Stimulated activated CD4-positive, alpha-beta T cell treated with anti-CD3 and anti-CD28 coated beads, Interleukin-15, amount 100 ng/mL, for 48 hours (primary cell): Measurements from ENCODE around the gene RBM33.

Experiments used
- DNase-seq, 2 donors: peaks; one replicate each; pipeline ENCODE4 v3.0.0-alpha.2; 2020; ENCODE audit warnings: low read depth in 2 of 2

RBM33 gene

DNA sequence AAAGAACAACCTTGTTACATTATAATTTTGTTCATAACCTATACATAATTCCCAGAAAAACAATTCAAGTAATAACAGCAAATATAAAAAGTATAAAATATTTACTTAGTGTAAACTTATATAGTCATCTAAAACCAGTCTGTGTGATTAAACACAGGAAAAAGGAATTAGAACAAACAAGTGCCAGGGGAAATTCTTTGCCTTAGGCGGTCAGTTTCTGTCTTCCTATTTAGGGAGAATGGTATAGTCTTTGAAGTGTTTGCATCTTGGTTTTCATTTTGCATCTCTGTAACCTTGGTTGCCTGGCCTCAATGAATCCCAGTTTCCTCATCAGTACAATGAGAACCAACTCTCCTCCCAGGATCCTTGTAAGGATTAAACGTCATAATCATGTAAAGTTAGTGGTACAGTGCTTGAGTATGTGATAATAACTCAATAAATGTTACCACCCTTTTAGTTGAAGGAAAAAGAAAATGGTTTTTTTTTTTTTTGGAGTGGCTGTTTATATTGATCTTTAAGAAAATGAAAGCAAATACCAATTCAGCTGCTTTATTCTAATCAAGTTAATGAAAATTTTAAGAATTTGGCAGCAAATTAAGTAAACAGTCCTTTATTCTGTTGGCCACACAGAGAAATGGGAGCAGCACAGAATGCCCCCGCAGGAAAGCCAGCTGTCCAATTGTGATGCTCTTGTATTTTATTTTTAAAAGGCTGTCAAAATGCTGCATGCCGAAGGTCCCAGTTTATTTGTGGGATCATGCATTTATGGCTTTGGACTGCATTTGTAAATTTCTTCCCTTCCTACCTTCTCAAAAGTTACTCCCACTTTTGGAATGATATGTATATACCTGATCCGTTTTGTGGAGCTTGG, 106.0 kb downstream of the RBM33 start:
- no peak for DNase-seq

DNA sequence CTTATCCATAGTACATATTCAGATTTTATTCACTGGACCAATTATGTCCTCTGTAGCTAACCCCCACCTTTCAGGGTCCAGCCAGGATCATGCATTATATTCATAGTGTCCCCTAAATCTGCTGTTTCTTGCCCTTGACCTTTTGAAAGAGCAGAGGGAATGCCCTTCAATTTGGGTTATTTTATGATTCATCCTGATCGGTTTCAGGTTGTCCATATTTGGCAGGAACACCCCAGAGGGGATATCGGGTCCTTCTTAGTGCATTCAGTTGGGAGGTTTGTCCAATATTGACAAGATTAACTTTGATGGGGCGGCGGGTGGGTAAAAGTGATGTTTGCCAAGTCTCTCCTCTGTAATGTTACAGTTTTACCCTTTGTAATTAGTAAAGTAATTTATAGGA, 106.9 kb downstream of the RBM33 start:
- no peak for DNase-seq

DNA sequence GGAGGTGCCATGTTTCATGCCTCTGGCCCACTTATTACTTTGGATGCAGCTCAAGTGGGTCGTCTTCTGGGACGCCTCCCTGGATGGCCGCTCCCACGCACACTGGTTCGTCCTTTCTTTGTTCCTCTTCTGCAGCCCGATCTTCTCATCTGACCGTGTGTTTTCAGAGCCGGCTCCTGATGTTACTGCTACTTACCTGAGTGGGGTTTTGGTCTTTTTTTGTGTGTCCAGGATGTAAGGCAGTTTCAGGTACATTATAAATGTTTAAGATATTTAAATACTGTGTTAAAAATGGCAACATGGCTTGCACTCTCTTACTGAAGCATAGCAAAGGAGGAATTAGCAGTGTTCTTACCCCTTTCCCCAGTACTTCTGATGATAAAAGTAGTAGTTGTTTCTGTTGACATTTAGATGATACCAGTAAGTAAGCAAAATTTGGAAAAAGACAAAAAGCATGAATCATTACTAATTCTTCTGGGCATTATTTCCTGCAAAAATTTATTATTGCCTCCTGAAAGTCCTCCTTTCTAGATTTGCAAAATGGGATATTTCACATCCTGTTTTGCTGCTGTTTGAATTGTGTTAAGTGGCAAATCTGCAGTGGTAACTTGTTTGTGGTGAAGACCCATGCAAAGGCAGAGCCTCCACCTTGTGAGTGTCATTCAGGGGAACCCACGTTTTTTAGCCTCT, 108.4 kb downstream of the RBM33 start:
- no peak for DNase-seq

DNA sequence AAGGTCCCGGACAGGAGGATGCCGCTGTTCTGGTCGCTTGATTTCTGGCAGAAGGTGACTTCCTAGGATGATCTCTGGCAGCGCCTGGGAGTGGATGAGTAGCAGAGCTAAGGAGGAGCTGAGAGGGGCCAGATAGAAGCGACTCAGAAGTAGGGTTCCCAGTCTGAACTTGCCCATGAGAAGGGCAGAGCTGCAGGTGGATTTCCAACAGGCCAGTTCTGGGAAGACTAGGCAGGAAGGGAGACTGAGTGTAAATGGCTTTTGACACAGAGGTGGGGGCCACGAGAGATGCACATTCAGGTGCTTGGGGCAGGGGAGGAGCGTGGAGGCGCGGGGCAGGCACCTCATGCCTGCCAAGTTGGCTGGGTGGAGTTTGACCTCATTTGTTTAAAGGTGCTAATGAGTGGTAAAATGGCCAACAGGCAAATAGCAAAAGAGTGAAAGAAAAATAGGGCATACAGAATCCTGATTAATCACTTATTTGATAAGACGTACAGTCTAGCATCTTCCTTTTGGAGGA, 109.0 kb downstream of the RBM33 start:
- DNase-seq: no peak

DNA sequence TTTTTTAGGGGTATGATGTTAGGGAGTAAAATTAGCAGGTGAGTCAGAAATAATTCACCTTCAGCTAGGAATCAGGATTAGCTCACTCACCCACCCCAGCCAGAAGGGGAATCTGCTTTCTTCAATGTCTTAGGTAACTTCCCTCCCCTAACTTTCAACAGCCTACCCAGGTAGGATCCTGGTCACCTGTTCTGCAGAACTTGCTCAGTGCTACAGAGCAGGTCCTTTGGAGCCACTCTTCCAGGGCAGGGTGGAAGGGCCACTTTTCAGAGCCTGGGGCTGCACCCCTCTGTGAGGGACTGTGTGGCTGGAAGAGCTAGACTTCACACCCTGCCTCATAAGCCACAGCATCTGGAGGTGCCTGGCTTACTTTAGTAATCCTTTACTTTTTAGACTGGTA, 109.7 kb downstream of the RBM33 start:
- no peak for DNase-seq

DNA sequence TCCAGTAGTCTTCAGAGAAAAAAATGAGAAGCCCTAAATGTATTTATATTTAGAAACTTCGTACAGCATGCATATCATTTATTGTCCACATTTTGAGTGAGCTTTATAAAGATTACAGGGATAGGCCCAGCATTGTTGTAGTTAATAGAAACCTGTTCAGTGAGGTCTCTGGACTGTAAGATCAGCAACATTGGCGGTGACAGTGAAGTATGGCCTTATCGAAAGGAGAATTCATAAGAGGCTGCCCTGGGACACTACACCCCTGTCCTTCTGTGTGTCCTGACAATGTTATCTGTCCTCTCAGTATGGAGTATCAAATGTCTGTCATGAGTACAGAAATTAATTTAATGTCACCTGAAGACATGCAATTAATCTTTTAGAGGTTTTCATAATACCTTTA, 110.6 kb downstream of the RBM33 start:
- no peak for DNase-seq

DNA sequence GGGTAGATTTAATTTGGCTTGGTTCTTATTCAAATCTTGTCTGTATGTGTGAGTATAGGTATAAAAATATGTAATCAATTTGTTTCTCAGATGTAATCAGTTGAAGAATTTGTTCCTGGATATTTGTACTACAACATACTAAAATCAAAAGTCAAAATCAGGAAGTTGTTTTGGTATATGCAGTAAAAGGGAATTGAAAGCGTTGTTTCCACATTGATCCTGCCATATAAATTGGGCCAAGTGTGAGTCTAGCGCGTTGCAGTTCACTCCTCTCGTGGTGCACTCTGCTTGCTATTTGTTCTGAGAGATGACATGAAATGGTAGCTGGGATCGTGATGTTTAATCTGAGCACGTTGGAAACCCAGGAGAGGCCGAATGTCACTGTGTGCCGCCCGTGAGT, 111.9 kb downstream of the RBM33 start:
- DNase-seq: no peak

DNA sequence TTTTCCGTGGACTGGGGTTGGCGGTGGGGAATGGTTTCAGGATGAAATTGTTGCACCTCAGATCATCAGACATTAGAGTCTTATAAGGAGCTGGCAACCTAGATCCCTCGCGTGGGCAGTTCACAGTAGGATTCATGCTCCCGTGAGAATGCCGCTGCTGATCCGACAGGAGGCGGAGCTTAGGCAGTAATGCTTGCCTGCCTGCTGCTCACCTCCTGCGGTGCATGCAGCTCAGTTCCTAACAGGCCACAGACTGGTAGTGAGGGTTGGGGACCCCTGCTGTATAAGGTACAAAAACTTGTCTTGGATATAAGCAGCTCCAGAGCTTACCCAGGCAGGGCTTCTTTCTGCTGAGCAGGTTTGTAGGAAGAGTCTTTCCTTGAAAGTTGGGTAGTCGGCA, 113.9 kb downstream of the RBM33 start:
- DNase-seq: no peak

DNA sequence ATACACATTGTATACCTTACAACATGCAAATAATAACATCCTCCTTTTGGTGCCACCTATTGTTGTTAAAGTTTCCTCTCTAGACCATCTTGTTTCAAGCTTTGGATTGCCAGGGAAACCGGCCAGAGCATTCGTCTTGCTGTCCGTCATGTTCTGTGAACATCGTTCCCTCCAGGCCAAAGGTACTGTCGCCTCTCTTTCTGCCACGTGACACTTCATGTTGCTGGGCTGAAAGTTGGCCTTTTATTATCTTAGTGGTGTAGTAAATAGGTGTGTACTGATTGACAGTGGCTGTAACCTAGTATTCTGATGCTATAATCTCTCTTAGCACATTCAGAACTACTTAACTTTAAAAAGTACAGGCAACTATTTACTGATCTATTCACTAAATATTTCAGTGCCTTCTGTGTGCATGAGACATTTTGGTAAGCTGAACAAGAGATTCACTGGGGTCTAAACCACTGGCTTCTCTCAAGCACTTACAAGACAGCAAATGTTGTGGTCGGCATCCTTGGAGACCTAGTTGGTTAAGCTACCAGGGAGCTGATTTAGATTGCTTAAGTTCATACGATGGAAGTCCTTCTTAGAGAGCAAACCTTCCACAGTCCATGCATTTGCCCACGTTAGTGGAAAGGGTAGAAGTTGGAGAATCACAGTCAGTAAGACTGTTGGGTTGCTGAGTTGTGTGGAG, 115.4 kb downstream of the RBM33 start:
- DNase-seq: no peak

DNA sequence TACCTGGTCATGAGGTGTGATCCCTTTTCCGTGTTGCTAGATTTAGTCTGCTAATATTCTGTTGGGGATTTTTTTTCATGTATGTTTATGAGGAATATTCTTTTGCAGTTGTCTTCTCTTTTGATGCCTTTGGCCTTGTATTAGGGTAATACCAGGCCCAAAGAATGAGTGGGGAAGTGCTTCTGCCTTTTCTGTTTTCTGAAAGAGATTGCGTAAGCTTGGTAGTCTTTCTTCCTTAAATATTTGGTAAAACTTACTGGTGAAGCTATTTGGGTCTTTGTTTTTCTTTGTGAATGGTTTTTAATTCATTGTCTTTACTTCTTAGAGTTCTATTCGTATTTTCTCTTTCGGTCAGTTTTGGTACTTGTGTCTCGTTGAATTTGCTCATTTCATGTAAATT, 116.7 kb downstream of the RBM33 start:
- DNase-seq: no peak

DNA sequence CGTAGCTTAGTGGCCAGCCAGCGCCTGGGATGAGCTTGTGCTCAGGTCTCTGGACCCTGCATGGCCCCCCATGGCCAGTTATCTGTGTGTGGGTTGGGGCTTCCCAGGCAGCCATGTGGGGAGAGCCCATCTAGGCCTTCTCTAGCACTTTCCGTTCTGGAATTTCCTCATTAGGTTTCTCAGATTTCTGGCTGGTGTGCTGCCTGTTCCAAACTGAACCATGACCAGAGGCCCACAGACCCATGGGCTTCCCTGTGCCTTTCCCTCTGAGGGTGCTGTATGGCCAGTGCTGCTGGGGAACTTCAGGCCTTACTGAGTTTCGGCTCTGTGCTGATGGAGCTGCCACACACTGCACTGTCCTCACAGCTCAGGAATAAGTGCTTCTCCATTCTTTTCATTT, 117.6 kb downstream of the RBM33 start:
- no peak for DNase-seq

DNA sequence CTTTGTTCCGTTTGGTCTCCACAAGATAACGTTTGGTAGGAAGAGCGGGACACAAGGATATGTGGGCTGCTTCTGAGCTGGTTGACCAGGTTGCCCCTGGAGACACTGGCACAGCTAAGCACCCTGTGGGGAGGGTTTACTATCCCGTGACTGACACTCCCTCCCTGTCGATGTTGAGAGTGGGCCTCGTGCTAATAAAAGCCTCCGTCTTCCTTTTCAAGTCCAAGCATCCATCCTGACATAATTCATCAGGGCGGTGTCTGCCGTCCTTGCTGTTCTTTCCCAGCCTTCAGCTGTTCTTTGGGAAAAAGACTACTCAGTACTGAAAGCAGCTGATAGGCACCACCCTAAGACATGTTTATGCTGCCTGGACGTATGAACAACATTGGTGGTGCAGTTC, 118.2 kb downstream of the RBM33 start:
- DNase-seq: no peak

DNA sequence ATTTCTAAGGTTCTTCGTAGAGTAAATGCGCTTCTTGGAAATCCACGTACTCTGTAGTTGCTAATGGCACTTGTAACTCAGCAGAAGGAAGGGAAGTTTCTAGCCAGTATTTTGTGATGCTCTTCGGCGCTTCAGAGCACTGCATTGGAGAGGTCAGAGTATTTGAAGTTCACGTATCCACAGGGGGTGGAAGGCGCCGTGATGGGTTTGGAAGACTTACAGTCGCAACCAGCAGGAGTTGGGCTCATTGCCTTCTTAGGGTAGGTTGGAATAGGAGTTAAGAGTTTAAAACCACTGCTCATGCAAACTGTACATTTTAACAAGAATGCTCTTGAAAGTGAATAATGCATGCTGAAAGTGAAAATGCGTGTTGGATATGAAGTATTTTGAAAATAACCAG, 118.7 kb downstream of the RBM33 start:
- no peak for DNase-seq

DNA sequence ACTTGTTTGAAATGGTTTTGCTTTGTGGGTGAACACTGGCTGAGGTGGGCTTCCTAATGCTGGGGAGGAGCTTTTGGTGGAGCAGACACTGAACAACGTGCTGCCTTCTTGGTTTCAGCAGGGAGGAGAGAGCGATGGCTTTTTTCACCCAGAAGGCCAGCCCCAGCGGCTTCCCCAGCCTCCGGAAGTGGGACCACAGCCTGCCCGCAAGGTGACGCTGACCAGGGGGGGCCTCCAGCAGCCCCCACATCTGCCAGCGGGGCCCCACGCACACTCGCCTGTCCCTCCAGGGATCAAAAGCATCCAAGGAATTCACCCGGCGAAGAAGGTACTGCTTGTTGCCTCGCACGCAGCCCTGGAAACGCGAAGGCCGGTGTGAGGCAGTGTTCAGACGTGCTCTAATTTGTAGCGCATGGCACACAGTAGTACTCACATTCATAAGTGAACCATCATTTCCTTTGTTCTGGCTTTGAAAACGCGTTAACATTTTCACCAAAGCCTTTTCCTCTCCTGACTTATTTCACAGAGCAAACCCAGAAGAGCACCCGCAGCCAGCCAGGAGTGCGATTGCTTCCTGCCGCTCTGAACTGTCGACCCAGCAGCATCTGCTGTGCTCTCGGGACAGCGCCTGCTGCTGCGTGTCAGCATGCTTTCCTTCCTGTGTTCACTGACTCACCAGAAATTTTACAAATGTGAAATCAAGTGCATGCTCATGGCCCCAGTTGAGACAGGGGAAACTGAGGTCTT, 119.4 kb downstream of the RBM33 start:
- peak; percentile 40 to 42 for DNase-seq

DNA sequence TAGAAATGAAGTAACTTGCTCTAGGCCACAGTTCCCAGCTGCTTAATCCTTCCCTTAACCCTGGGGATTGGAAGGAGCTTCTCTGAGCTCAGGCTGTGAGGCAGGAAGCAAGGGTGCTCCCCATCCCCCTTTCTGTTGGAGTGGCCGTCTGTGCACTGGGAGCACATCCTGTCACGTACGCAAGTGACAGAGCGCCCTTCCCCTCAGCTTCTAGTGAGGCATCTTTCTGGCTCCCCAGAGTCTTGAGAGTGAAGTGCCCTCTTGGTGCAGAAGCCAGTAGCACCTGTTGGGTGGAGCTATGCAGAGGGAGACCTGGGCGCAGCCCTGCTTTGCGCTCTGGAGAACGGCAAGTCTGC, 120.0 kb downstream of the RBM33 start:
- peak; percentile 39 to 49 for DNase-seq

DNA sequence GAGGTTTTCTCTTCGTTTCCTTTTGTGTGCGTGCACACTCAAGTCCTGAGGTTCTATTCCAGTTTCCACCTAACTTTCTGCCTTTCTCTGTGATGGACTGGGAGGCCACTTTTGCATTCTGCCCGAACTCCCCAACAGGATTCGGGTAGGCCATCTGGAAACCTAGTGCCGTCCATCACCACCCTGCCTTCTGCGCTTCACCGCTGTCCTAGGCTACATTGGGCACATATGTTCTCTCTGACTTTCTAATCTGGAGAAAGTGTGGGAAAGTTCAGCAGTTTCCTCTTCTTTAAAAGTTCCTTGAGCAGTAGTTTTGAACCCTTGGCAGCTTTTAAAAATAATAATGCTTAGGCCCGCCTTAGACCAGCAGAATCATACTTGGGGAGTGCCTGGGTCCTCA, 121.0 kb downstream of the RBM33 start:
- no peak for DNase-seq

DNA sequence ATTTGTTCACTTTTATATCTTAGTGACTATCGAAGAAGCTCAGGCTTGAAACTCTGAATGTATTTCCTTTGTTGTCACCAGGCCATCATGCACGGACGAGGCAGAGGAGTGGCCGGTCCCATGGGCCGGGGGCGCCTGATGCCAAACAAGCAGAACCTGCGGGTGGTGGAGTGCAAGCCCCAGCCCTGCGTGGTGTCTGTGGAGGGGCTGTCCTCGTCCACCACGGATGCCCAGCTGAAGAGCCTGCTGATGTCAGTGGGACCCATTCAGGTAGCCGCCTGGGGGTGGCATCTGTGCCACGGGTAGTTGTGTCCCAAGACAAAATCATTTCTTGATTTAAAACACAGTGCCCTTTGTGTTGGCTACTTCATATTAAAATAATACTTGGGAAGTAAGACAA, 121.9 kb downstream of the RBM33 start:
- DNase-seq: no peak

DNA sequence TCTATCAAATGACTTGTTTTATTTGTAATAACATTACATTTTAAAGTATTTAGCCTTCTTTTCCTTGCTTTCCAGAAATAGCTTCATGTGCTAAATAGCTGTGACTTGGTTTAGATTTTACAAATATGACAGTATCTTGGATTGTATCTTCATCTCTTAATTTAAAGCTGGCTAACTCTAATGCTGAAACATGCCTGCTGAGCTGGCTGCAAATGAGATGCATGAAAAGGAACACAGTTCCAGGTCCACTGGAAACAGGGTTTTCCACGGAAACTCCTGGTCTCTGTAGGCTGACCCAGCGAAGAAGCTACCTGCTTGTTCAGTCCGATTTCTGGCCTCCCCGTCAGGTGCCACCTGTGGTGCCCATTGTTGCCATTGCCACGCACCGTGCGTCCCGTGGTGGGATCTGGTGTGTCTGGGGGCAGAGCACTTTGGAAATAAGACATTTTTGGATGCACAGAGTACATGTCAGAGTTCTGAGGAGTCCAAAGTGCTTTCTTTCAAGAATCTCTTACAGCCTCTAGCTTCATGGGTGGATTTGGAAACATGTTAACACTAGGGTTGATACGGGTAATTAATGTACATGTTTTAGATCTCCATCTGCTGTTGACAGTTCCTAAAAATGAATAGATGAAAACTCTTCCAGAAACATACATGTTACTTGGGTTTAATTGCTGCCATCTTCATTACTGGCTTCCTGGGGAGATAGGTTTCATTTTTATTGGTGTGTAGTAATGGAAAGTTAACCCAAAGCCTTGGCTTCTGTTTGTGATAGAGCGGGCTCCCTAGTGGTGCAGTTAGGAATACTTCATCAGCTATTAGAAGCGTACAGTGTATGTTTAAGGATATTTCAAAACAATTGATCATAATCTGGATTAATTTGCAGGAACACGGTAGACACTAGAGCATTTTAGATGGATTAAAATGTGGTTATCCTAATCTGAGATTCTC, 122.8 kb downstream of the RBM33 start:
- no peak for DNase-seq

DNA sequence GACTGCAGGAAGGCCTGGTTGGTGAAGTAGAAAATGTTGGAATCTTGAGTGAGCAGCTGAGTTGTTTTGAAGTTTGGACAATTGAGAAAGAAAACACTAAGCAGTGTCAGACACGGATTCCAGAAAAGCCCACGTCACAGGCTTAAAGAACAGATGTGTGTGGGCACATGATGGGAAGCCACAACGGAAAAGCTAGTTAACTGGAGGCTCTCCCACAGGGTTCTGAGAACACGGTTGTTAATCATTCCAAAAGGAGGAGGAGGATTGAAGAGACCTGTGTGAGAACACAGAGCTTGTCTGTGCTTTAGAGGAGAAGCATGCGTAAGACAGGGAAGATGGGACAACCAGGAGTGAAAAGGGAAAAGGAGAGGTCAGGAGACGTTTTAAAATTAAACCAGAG, 125.2 kb downstream of the RBM33 start:
- no peak for DNase-seq

DNA sequence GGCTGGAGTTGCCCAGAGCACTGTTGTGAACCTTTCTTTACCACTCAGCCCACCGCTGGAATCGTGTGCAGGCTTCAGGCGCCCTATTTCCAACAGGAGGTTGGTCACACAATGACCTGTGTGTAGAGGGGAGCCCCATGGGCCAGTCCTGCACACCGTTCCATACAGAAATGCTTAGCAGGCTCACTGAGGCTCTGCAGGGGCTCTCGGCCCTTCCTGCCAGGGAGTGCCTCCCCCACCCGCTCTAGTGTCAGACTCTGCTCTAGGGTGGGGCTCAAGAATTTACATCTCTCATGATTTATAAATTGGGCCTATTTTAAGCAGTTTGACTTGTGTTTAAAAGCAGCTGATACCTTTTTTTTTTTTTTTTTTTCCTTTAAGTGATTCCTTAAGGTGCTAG, 125.8 kb downstream of the RBM33 start:
- no peak for DNase-seq

DNA sequence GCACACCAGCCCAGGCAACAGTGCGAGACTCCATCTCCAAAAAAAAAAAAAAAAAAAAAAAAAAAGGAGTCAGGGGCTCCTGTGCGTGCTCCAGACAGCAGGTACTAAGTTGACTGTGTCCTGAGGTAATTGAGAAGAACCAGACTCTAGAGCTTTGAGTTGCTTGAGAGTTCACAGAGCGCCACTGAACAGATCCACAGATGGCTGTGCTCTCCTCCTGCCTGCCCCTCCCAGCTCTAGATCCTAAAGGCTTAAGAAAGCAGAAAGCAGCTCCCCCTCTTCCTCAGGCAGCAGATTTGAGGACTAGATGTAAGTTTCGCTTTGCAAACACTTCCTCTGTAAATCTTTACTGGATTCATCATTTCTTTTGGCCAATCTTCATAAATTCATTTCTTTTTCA, 129.1 kb downstream of the RBM33 start:
- no peak for DNase-seq
